ENCODE results near the gene CCL21.

GRCh38 chr9:34689116-34689470 is 20.8 kb downstream of the CCL21 start:
- TF ChIP-seq, protein P1, sequence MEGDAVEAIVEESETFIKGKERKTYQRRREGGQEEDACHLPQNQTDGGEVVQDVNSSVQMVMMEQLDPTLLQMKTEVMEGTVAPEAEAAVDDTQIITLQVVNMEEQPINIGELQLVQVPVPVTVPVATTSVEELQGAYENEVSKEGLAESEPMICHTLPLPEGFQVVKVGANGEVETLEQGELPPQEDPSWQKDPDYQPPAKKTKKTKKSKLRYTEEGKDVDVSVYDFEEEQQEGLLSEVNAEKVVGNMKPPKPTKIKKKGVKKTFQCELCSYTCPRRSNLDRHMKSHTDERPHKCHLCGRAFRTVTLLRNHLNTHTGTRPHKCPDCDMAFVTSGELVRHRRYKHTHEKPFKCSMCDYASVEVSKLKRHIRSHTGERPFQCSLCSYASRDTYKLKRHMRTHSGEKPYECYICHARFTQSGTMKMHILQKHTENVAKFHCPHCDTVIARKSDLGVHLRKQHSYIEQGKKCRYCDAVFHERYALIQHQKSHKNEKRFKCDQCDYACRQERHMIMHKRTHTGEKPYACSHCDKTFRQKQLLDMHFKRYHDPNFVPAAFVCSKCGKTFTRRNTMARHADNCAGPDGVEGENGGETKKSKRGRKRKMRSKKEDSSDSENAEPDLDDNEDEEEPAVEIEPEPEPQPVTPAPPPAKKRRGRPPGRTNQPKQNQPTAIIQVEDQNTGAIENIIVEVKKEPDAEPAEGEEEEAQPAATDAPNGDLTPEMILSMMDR (IDR thresholded peaks at IDR 0.05) = no peak
- TF ChIP-seq POLR2A (IDR thresholded peaks at IDR 0.05) = no peak

Measured in adrenal gland (tissue), 5 donors.